K562 (cell line): ENCODE data around the gene ALOXE3. TPM values are rescaled to one million over a fixed set of nuclear protein-coding genes. Genes with fewer than 3 reads are reported as not detected.

Experiments used
- ATAC-seq: fragments of 200-7000 bp; cut with Tn5 transposase; 3 replicates; pipeline ENCODE4 v1.9.1; 2020; ENCODE audit warnings: moderate library complexity
- BruUV-seq: library from RNA; stranded (reverse); fragments of 400-500 nt; replicated peaks from 2 replicates; lab custom pipeline; 2021; lab: Mats Ljungman, UMichigan
- CTCF ChIA-PET: fragments of 300-600 bp; formaldehyde crosslinking; extraction: SDS; loops from one replicate; lab custom pipeline; 2021; ENCODE audit warnings: low intra/inter-chr PET ratio; lab: Yijun Ruan, JAX
- POLR2A ChIA-PET: fragments of 300-600, 350-650 bp; sonication (Branson Sonifier 250); formaldehyde crosslinking; extraction: SDS; loops from one replicate; lab custom pipeline; 2021; ENCODE audit warnings: antibody characterized with exemption, inconsistent platforms; lab: Yijun Ruan, JAX
- DNase-seq, 4 experiments: peaks; one replicate each; pipeline versions ENCODE4 v3.0.0 to v3.0.0-alpha.2; 2011 to 2018; ENCODE audit warnings: low spot score in 3 of 4, mixed read lengths in 3 of 4; ENCODE audit errors: extremely low read depth in 1 of 4
- FAIRE-seq: peaks from 2 replicates; lab custom pipeline; 2011; peaks lifted over from hg19 to GRCh38; lab: Jason Lieb, UNC
- H2AFZ ChIP-seq: 2 replicates; pipeline ENCODE4 v1.6.0; 2011; ENCODE audit warnings: low read depth, low read length, control low read depth, inconsistent platforms
- H3K27ac ChIP-seq: fragments of 200-600 bp; 3 replicates; pipeline ENCODE4 v1.8.0; 2011; ENCODE audit warnings: low read depth, mild to moderate bottlenecking, control low read depth, inconsistent platforms, low read length, moderate library complexity, mixed read lengths; ENCODE audit errors: extremely low read depth
- H3K27me3 ChIP-seq, 2 experiments: fragments of 300-600 bp in 1 of 2; 2 replicates in 1 of 2; 3 replicates in 1 of 2; pipeline versions ENCODE4 v1.6.0 to v1.8.0; 2011; ENCODE audit warnings: inconsistent platforms in 2 of 2, low read length in 2 of 2, mild to moderate bottlenecking in 1 of 2, mixed read lengths in 1 of 2, moderate library complexity in 1 of 2; ENCODE audit not compliant: control insufficient read depth in 2 of 2, insufficient read depth in 2 of 2
- H3K36me3 ChIP-seq: fragments of 300-600 bp; 3 replicates; pipeline ENCODE4 v1.8.0; 2011; ENCODE audit warnings: mild to moderate bottlenecking, low read length, inconsistent platforms; ENCODE audit not compliant: control insufficient read depth, insufficient read depth
- H3K4me1 ChIP-seq, 2 experiments: fragments of 200-600 bp in 1 of 2; replicated peaks in 1 of 2; 2 replicates in 1 of 2; 3 replicates in 1 of 2; pipeline versions ENCODE4 v1.5.1 to v1.8.0; 2011; ENCODE audit warnings: inconsistent platforms in 2 of 2, low read length in 2 of 2, mild to moderate bottlenecking in 1 of 2, mixed read lengths in 1 of 2, moderate library complexity in 1 of 2; ENCODE audit not compliant: control insufficient read depth in 2 of 2, insufficient read depth in 2 of 2
- H3K4me2 ChIP-seq: 2 replicates; pipeline ENCODE4 v1.6.1; 2011; ENCODE audit warnings: low read length, control low read depth, inconsistent platforms, mixed read lengths; ENCODE audit not compliant: insufficient read depth
- H3K4me3 ChIP-seq: fragments of 200-600 bp; sonication (generic), shearing (Covaris generic); 2 replicates; pipeline ENCODE4 v1.5.1; 2016; ENCODE audit warnings: control low read depth, inconsistent platforms
- H3K79me2 ChIP-seq: fragments of 200-600 bp; 3 replicates; pipeline ENCODE4 v1.8.0; 2011; ENCODE audit warnings: low read length, inconsistent platforms; ENCODE audit not compliant: control insufficient read depth, insufficient read depth
- H3K9ac ChIP-seq, 2 experiments: 2 replicates each; pipeline versions ENCODE4 v1.6.0 to v1.6.1; 2011; ENCODE audit warnings: low read depth in 2 of 2, low read length in 2 of 2, control low read depth in 1 of 2, inconsistent platforms in 1 of 2, mild to moderate bottlenecking in 1 of 2, mixed read lengths in 1 of 2; ENCODE audit not compliant: insufficient read depth in 1 of 2
- H3K9me1 ChIP-seq: one replicate; pipeline ENCODE4 v1.6.0; 2011; ENCODE audit warnings: inconsistent platforms, mild to moderate bottlenecking, low read length, moderate library complexity; ENCODE audit not compliant: control insufficient read depth, insufficient read depth
- H3K9me3 ChIP-seq: replicated peaks from 2 replicates; pipeline ENCODE4 v1.5.1; 2011; ENCODE audit warnings: low read depth, low read length, inconsistent platforms; ENCODE audit not compliant: control insufficient read depth, insufficient read depth
- H4K20me1 ChIP-seq: replicated peaks from 2 replicates; pipeline ENCODE4 v1.6.1; 2011; ENCODE audit warnings: low read length, inconsistent platforms, mixed read lengths; ENCODE audit not compliant: control insufficient read depth, insufficient read depth
- CHD4 ChIP-seq: fragments of 200-600 bp; sonication (generic); IDR thresholded peaks from 3 replicates; pipeline ENCODE4 v1.6.1; 2012; ENCODE audit warnings: low read depth, mild to moderate bottlenecking, mixed read lengths, low read length, inconsistent platforms; ENCODE audit not compliant: insufficient read depth, insufficient replicate concordance, poor library complexity, severe bottlenecking
- DACH1 ChIP-seq: fragments of 450-650 bp; IDR thresholded peaks from 2 replicates; pipeline ENCODE4 v1.6.1; 2018; ENCODE audit not compliant: partially characterized antibody
- GATAD2B ChIP-seq: fragments of 450-650 bp; IDR thresholded peaks from 2 replicates; pipeline ENCODE4 v1.6.1; 2017; ENCODE audit warnings: mild to moderate bottlenecking, borderline replicate concordance
- HIVEP1 ChIP-seq: fragments of 250-450 bp; sonication (Bioruptor Pico); IDR thresholded peaks from 2 replicates; pipeline ENCODE4 v1.4.0; 2020; ENCODE audit warnings: mild to moderate bottlenecking
- MCM7 ChIP-seq, 2 experiments: fragments of 450-650 bp; IDR thresholded peaks; 2 replicates each; pipeline ENCODE4 v1.6.1; 2016 to 2018
- MTA1 ChIP-seq: fragments of 450-650 bp; IDR thresholded peaks from 2 replicates; pipeline ENCODE4 v1.6.1; 2017; ENCODE audit warnings: borderline replicate concordance
- POLR2H ChIP-seq: IDR thresholded peaks from 2 replicates; pipeline ENCODE4 v1.6.1; 2016; ENCODE audit warnings: missing genetic modification characterization, low read depth, mild to moderate bottlenecking, control low read depth, missing compliant biosample characterization, moderate library complexity
- SMAD4 ChIP-seq: fragments of 250-450 bp; sonication (Bioruptor Pico); conservative IDR thresholded peaks from 2 replicates; pipeline ENCODE4 v1.8.0; 2021; ENCODE audit warnings: inconsistent platforms, mild to moderate bottlenecking, moderate library complexity
- ZNF584 ChIP-seq: fragments of 200-800 bp; sonication (Bioruptor generic); IDR thresholded peaks from 2 replicates; pipeline ENCODE4 v1.6.1; 2016; ENCODE audit warnings: low read depth, mild to moderate bottlenecking, missing genetic modification characterization, missing compliant biosample characterization
- ZNF644 ChIP-seq: fragments of 200-800 bp; sonication (Bioruptor generic); IDR thresholded peaks from 2 replicates; pipeline ENCODE4 v1.6.1; 2016; ENCODE audit warnings: low read depth, missing genetic modification characterization, missing compliant biosample characterization
- WGBS: fragments of 100-300 bp; shearing (Covaris generic); methylation state at CpG from one replicate; pipeline ENCODE4 v1.1.6; 2016; ENCODE audit warnings: low coverage, mixed read lengths; ENCODE audit not compliant: insufficient coverage; ENCODE audit errors: missing lambda C conversion rate; 5-methylcytosine and 5-hydroxymethylcytosine counted together
- in situ Hi-C: fragments of 300-500 bp; cut with MboI; formaldehyde crosslinking; loops from 4 replicates; pipeline ENCODE4 v1.15.0; 2018; ENCODE audit warnings: inconsistent platforms, mixed read lengths
- intact Hi-C: fragments of 100-400 bp; cut with micrococcal nuclease; formaldehyde crosslinking; loops from 2 replicates; pipeline ENCODE4 v1.14.2; 2022
- polyA plus RNA-seq, 8 experiments: library from polyadenylated mRNA; depleted of rRNA in 4 of 8; stranded (reverse) in 5 of 8; unstranded in 3 of 8; fragments of >200 nt; fragmentation: Nextera tagmentation in 2 of 8; fragmentation: Illumina TruSeq in 1 of 8; extraction: Ambion mirVana in 2 of 8; extraction: Trizol in 1 of 8; gene quantifications; 2 replicates each; pipeline versions ENCODE4 v1.2.1 to v1.2.3, GENCODE V29; 2011 to 2014; ENCODE audit warnings: inconsistent platforms in 1 of 8, missing spikeins in 1 of 8
- total RNA-seq, 7 experiments: library from RNA; depleted of rRNA in 6 of 7; stranded (reverse); fragments of >200 nt in 6 of 7; fragmentation: Illumina TruSeq in 2 of 7; extraction: Trizol in 2 of 7; gene quantifications; 2 replicates each; pipeline versions ENCODE4 v1.2.1 to v1.2.3, GENCODE V29; 2011 to 2021; ENCODE audit warnings: low replicate concordance in 1 of 7
- TF ChIP-seq, protein P1 (sequence below): fragments of 450-650 bp; IDR thresholded peaks from 2 replicates; pipeline ENCODE4 v1.6.1; 2018; ENCODE audit warnings: mild to moderate bottlenecking, low read depth; ENCODE audit not compliant: partially characterized antibody
- TF ChIP-seq, protein P2 (sequence below): fragments of 450-650 bp; IDR thresholded peaks from 2 replicates; pipeline ENCODE4 v1.6.1; 2016; ENCODE audit warnings: antibody characterized with exemption

The ALOXE3 gene
- total and polyA plus RNA-seq, 9 of the 15 experiments (the other 6 are each of a cell fraction or from before 2014, with no cell fraction given): 0.04 TPM; not detected in 8

DNA sequence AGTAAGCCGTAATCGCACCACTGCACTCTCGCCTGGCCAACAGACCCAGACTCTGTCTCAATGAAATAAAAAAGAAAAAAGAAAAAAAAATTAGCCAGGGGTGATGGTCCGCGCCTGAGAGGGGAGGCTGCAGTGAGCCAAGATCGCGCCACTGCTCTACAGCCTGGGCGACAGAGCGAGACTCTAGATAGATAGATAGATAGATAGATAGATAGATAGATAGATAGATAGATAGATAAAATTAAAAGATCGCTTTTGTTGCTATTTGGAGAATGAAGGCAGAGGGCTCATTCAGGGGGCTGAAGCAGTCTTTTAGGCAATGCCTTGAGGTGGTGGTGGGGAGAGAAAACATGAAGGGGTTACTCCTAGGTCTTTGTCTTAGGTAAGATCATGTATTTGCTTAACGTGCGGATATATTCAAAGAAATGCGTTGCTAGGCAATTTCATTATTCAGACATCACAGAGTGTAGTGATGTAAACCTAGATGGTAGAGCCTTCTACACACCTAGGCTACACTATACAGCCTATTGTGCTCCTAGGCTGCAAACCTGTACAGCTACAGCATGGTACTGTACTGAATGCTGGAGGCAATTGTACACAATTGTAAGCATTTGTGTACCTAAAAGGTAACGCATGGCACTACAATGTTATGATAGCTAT is 9.9 kb upstream of the ALOXE3 start:
- H3K4me3 ChIP-seq: 0 out of 2 replicates have a peak overlapping the region, but pooled peaks have one; percentile 2
- POLR2A ChIA-PET: no interaction called here
- no peak overlapping the region for H3K27ac ChIP-seq
- H3K9ac ChIP-seq: peak overlapping the region in 1 of 2 experiments; percentile 58; a peak in 2 of 4 replicates
- 0 out of 5 replicates have a peak, but pooled peaks cover 0 to 4% of the 10 kb centered on the region in 2 experiments for H3K27me3 ChIP-seq
- CTCF ChIA-PET: no interaction called here
- no peak for TF ChIP-seq SMAD4 (CRISPR knock-in tag)
- TF ChIP-seq, protein P1, sequence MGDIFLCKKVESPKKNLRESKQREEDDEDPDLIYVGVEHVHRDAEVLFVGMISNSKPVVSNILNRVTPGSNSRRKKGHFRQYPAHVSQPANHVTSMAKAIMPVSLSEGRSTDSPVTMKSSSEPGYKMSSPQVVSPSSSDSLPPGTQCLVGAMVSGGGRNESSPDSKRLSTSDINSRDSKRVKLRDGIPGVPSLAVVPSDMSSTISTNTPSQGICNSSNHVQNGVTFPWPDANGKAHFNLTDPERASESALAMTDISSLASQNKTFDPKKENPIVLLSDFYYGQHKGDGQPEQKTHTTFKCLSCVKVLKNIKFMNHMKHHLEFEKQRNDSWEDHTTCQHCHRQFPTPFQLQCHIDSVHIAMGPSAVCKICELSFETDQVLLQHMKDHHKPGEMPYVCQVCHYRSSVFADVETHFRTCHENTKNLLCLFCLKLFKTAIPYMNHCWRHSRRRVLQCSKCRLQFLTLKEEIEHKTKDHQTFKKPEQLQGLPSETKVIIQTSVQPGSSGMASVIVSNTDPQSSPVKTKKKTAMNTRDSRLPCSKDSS: no peak
- no peak for TF ChIP-seq ZNF644
- TF ChIP-seq GATAD2B: 0 out of 2 replicates have a peak, but pooled peaks have one; percentile 30
- TF ChIP-seq MCM7 (IDR thresholded peaks at IDR 0.05): 0 out of 4 replicates have a peak, but pooled peaks of 1 of the 2 experiments have one; percentile 48
- no peak for TF ChIP-seq HIVEP1
- no peak for TF ChIP-seq CHD4
- TF ChIP-seq, protein P2, sequence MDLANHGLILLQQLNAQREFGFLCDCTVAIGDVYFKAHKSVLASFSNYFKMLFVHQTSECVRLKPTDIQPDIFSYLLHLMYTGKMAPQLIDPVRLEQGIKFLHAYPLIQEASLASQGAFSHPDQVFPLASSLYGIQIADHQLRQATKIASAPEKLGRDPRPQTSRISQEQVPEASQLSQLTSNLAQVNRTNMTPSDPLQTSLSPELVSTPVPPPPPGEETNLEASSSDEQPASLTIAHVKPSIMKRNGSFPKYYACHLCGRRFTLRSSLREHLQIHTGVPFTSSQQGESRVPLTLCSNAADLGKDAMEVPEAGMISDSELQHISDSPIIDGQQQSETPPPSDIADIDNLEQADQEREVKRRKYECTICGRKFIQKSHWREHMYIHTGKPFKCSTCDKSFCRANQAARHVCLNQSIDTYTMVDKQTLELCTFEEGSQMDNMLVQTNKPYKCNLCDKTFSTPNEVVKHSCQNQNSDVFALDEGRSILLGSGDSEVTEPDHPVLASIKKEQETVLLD: peak; percentile 68
- TF ChIP-seq ZNF584 (CRISPR knock-in tag): no peak
- TF ChIP-seq MTA1: 0 out of 2 replicates have a peak, but pooled peaks have one; percentile 51
- peak; percentile 99 for TF ChIP-seq DACH1
- no peak for TF ChIP-seq POLR2H (tag)
- no peak for ATAC-seq
- 38% methylated on average over 10 of the region's 14 CpGs for WGBS
- peaks cover 17 to 44% of the 10 kb centered on the region in 2 experiments; a peak in 3 of 5 replicates for H3K4me1 ChIP-seq
- no peak overlapping the region for H2AFZ ChIP-seq
- DNase-seq: no peak
- no peak overlapping the region for H3K4me2 ChIP-seq
- no peaks in the 10 kb centered on the region for H3K9me3 ChIP-seq
- no peaks in the 10 kb centered on the region for H3K36me3 ChIP-seq
- H3K9me1 ChIP-seq: no peaks in the 10 kb centered on the region
- H4K20me1 ChIP-seq: no peaks in the 10 kb centered on the region; the same call in 1 of the 2 replicates
- FAIRE-seq: no peak
- no TSS peak for BruUV-seq
- in situ Hi-C loops (no loop called here), intact Hi-C loops (loop anchor here (10.0 kb wide), 1 partner anchor 293 kb away; the partner anchor contains the start of gene KDM6B)
- no peaks in the 10 kb centered on the region for H3K79me2 ChIP-seq
